Measurements from ENCODE around the gene SOX14. TPM values are rescaled to one million over a fixed set of nuclear protein-coding genes. Genes with fewer than 3 reads are reported as not detected.

Gene SOX14
- total RNA-seq, 3 donors from 2014 or later (not counting 1 experiment from before 2014, with no cell fraction given): not detected

- H3K27me3 Mint-ChIP-seq (ENCODE audit: low read depth in 2 of 2): no peaks in the 10 kb centered on the region
- peaks cover 15 to 16% of the 10 kb centered on the region in 2 donors for H3K9me3 Mint-ChIP-seq
- DNase-seq (no peak), ATAC-seq (no peak)
- H3K27me3 ChIP-seq (ENCODE audit: control insufficient read depth, insufficient read depth, low read length): no peaks in the 10 kb centered on the region
- H3K4me3 Mint-ChIP-seq: no peak overlapping the region
- no peaks in the 10 kb centered on the region for H3K9me3 ChIP-seq (ENCODE audit: control insufficient read depth, insufficient read depth, low read length)
- H3K36me3 Mint-ChIP-seq: no peaks in the 10 kb centered on the region
- TF ChIP-seq CTCF (IDR thresholded peaks at IDR 0.05): no peak
- H3K36me3 ChIP-seq (ENCODE audit: control insufficient read depth, insufficient read depth, low read length): no peaks in the 10 kb centered on the region
- no peaks in the 10 kb centered on the region for H3K4me1 ChIP-seq (ENCODE audit: control insufficient read depth, insufficient read depth, low read length)
- no peak overlapping the region for H3K27ac ChIP-seq (ENCODE audit: low read length)
- H3K4me1 Mint-ChIP-seq: no peaks in the 10 kb centered on the region
- intact Hi-C loops (cut with micrococcal nuclease): no loop called here
- H3K4me3 ChIP-seq (ENCODE audit: low read length): no peak overlapping the region
- H3K27ac Mint-ChIP-seq: no peak overlapping the region
Observed at GRCh38 chr3:137738710-137739109, 25.4 kb upstream of the SOX14 start.

- Mint-ChIP-seq H3K4me1 (no peaks in the 10 kb centered on the region), H3K36me3 (no peaks in the 10 kb centered on the region), H3K27me3 (ENCODE audit: low read depth in 2 of 2) (no peaks in the 10 kb centered on the region), H3K4me3 (no peak overlapping the region), H3K9me3 (peaks cover 10 to 12% of the 10 kb centered on the region in 2 donors), H3K27ac (no peak overlapping the region)
- no peaks in the 10 kb centered on the region for H3K9me3 ChIP-seq (ENCODE audit: control insufficient read depth, insufficient read depth, low read length)
- H3K27me3 ChIP-seq (ENCODE audit: control insufficient read depth, insufficient read depth, low read length): no peaks in the 10 kb centered on the region
- H3K27ac ChIP-seq (ENCODE audit: low read length): no peak overlapping the region
- no peak overlapping the region for H3K4me3 ChIP-seq (ENCODE audit: low read length)
- intact Hi-C loops (cut with micrococcal nuclease): no loop called here
- ATAC-seq (no peak), DNase-seq (no peak)
- no peaks in the 10 kb centered on the region for H3K4me1 ChIP-seq (ENCODE audit: control insufficient read depth, insufficient read depth, low read length)
- no peaks in the 10 kb centered on the region for H3K36me3 ChIP-seq (ENCODE audit: control insufficient read depth, insufficient read depth, low read length)
- WGBS (ENCODE audit: insufficient coverage): 88% methylated on average over 2 of the region's 2 CpGs
- no peak for TF ChIP-seq CTCF (IDR thresholded peaks at IDR 0.05)
Observed at GRCh38 chr3:137743608-137744007, 20.5 kb upstream of the SOX14 start.

- no peak overlapping the region for H3K4me3 Mint-ChIP-seq
- no peaks in the 10 kb centered on the region for H3K36me3 Mint-ChIP-seq
- Histone ChIP-seq H3K4me3 (ENCODE audit: low read length) (no peak overlapping the region), H3K9me3 (ENCODE audit: control insufficient read depth, insufficient read depth, low read length) (no peaks in the 10 kb centered on the region), H3K36me3 (ENCODE audit: control insufficient read depth, insufficient read depth, low read length) (no peaks in the 10 kb centered on the region), H3K4me1 (ENCODE audit: control insufficient read depth, insufficient read depth, low read length) (no peaks in the 10 kb centered on the region), H3K27me3 (ENCODE audit: control insufficient read depth, insufficient read depth, low read length) (no peaks in the 10 kb centered on the region), H3K27ac (ENCODE audit: low read length) (no peak overlapping the region)
- WGBS (ENCODE audit: insufficient coverage): 7% methylated on average over 2 of the region's 3 CpGs
- DNase-seq (no peak), ATAC-seq (no peak)
- intact Hi-C loops (cut with micrococcal nuclease): no loop called here
- H3K27me3 Mint-ChIP-seq (ENCODE audit: low read depth in 2 of 2): no peaks in the 10 kb centered on the region
- H3K27ac Mint-ChIP-seq: no peak overlapping the region
- no peak for TF ChIP-seq CTCF (IDR thresholded peaks at IDR 0.05)
- H3K9me3 Mint-ChIP-seq: peaks cover 16 to 19% of the 10 kb centered on the region in 2 donors
- no peaks in the 10 kb centered on the region for H3K4me1 Mint-ChIP-seq
Observed at GRCh38 chr3:137746808-137747207, 17.3 kb upstream of the SOX14 start.

- H3K27ac Mint-ChIP-seq: no peak overlapping the region
- Histone ChIP-seq H3K9me3 (ENCODE audit: control insufficient read depth, insufficient read depth, low read length) (no peaks in the 10 kb centered on the region), H3K27me3 (ENCODE audit: control insufficient read depth, insufficient read depth, low read length) (peaks cover 6% of the 10 kb centered on the region), H3K27ac (ENCODE audit: low read length) (no peak overlapping the region), H3K4me1 (ENCODE audit: control insufficient read depth, insufficient read depth, low read length) (no peaks in the 10 kb centered on the region), H3K4me3 (ENCODE audit: low read length) (no peak overlapping the region), H3K36me3 (ENCODE audit: control insufficient read depth, insufficient read depth, low read length) (no peaks in the 10 kb centered on the region)
- ATAC-seq (no peak), DNase-seq (no peak)
- intact Hi-C loops (cut with micrococcal nuclease): no loop called here
- H3K4me3 Mint-ChIP-seq: no peak overlapping the region
- peaks cover 2 to 4% of the 10 kb centered on the region in 2 donors for H3K9me3 Mint-ChIP-seq
- peaks cover 31 to 34% of the 10 kb centered on the region in 2 donors for H3K27me3 Mint-ChIP-seq (ENCODE audit: low read depth in 2 of 2)
- no peaks in the 10 kb centered on the region for H3K36me3 Mint-ChIP-seq
- TF ChIP-seq CTCF (IDR thresholded peaks at IDR 0.05): no peak
- no peaks in the 10 kb centered on the region for H3K4me1 Mint-ChIP-seq
- WGBS (ENCODE audit: insufficient coverage): 28% methylated on average over 8 of the region's 8 CpGs
Observed at GRCh38 chr3:137759505-137759904, 4.6 kb upstream of the SOX14 start.
